ENCODE data around the gene PGF.

PGF gene

DNA sequence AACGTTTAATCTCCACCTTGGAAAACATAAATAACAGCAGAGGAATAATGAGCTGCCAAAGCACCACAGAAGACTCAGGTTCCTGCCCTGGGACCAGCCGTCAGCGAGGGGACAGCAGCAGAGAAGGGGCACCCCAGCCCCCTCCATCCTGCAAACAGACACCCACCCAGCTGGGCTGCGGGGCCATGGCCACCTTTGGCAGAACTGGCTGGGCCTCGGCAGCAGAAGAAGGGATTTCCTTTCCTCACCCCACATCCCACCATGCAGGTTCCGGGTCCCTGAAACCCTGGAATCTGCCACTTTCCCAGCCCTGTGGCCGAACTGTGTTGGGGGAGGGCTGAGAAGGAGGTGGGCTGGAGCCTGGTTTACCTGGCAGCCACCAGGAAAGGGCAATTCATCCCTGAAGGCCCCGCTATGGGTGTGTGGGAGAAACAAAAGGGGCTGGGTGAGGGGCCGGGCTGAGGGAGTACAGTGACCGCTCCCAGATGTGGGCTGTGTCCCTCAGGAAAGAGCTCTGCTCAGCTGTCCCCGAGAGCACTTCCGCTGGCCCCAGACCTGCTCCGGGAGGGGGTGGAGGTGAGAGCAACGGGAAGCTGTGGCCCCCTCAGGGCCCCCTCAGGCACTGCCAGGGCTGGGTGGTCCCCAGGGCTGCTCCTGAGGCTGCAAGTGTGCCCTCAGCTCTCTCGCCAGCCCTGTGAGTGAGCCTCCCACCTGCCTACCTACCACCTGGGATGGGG, 3.8 kb downstream of the PGF start:
- TF ChIP-seq BHLHE40 (IDR thresholded peaks at IDR 0.05; ENCODE audit: borderline replicate concordance) (no peak), NFRKB (IDR thresholded peaks at IDR 0.05) (no peak), HDGF (IDR thresholded peaks at IDR 0.05; ENCODE audit: borderline replicate concordance) (no peak), SP1 (IDR thresholded peaks at IDR 0.05) (no peak), FOXK2 (IDR thresholded peaks at IDR 0.05) (no peak), ZNF384 (IDR thresholded peaks at IDR 0.05) (no peak), ELF4 (IDR thresholded peaks at IDR 0.05) (no peak), CTBP1 (IDR thresholded peaks at IDR 0.05; ENCODE audit: borderline replicate concordance) (no peak), ARNT (IDR thresholded peaks at IDR 0.05) (no peak), SUZ12 (IDR thresholded peaks at IDR 0.05) (no peak), LEF1 (IDR thresholded peaks at IDR 0.05; ENCODE audit: borderline replicate concordance) (no peak)
- TF ChIP-seq, protein P1, sequence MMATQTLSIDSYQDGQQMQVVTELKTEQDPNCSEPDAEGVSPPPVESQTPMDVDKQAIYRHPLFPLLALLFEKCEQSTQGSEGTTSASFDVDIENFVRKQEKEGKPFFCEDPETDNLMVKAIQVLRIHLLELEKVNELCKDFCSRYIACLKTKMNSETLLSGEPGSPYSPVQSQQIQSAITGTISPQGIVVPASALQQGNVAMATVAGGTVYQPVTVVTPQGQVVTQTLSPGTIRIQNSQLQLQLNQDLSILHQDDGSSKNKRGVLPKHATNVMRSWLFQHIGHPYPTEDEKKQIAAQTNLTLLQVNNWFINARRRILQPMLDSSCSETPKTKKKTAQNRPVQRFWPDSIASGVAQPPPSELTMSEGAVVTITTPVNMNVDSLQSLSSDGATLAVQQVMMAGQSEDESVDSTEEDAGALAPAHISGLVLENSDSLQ (IDR thresholded peaks at IDR 0.05), result no peak
- ChIA-PET POLR2A (interaction anchor here (0.6 to 1.4 kb wide), 5 partner anchors 20 to 111 kb away, joined by 3 to 4 read pairs (median 4); partner anchors contain the start of gene RPS6KL1), CTCF (interaction anchor here (0.7 kb wide), 1 partner anchor 25 kb away, joined by 3 read pairs; no protein-coding TSS in a partner anchor)
- no peak for DNase-seq (ENCODE audit: extremely low spot score)

DNA sequence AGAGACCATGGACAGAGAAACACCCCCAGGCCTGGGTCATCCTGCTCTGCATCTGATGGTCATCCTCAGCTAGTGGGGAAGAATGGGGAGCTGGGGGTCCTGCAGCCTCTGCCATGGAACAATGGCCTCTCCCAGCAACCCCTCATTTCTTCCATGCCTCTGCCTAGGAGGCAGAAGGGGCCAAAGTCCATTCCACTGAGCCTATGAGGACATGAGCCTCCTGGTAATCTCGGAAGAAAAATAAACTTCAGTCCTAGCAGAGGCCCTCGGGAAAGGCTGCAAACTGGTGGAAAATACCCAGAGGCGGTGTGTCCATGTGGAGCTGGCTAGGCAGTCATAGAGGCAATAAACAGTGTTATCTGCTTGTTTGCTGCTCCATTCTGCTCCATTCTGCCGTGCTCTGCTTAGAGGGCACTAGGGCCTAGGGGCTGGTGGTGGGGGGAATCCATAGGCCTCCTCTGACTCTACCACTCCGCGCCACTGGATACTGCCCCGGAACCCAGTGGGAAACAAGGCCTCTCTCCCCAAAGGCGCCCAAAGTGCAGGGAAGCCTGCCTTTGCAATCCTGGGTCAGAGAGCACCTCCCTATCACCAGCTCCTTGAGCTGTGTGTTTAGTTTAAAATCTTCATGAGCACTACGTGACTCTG, 4.5 kb downstream of the PGF start:
- ChIA-PET CTCF (interaction anchor here (0.7 kb wide), 1 partner anchor 25 kb away, joined by 3 read pairs; no protein-coding TSS in a partner anchor), POLR2A (interaction anchor here (0.7 to 1.4 kb wide), 2 partner anchors 19 to 53 kb away, joined by 3 to 4 read pairs; no protein-coding TSS in a partner anchor)
- peak; percentile 46 for DNase-seq (ENCODE audit: extremely low spot score)
- no peak for TF ChIP-seq BHLHE40 (IDR thresholded peaks at IDR 0.05; ENCODE audit: borderline replicate concordance)
- no peak for TF ChIP-seq LEF1 (IDR thresholded peaks at IDR 0.05; ENCODE audit: borderline replicate concordance)
- no peak for TF ChIP-seq FOXM1 (IDR thresholded peaks at IDR 0.05; ENCODE audit: borderline replicate concordance)
- no peak for TF ChIP-seq TARDBP (IDR thresholded peaks at IDR 0.05)
- no peak for TF ChIP-seq SP1 (IDR thresholded peaks at IDR 0.05)
- no peak for TF ChIP-seq SUZ12 (IDR thresholded peaks at IDR 0.05)
- TF ChIP-seq, protein P1 (IDR thresholded peaks at IDR 0.05), result no peak
- TF ChIP-seq FOXA1 (IDR thresholded peaks at IDR 0.05), result no peak
- no peak for TF ChIP-seq ELF4 (IDR thresholded peaks at IDR 0.05)
- TF ChIP-seq L3MBTL2 (conservative IDR thresholded peaks at IDR 0.05), result no peak

DNA sequence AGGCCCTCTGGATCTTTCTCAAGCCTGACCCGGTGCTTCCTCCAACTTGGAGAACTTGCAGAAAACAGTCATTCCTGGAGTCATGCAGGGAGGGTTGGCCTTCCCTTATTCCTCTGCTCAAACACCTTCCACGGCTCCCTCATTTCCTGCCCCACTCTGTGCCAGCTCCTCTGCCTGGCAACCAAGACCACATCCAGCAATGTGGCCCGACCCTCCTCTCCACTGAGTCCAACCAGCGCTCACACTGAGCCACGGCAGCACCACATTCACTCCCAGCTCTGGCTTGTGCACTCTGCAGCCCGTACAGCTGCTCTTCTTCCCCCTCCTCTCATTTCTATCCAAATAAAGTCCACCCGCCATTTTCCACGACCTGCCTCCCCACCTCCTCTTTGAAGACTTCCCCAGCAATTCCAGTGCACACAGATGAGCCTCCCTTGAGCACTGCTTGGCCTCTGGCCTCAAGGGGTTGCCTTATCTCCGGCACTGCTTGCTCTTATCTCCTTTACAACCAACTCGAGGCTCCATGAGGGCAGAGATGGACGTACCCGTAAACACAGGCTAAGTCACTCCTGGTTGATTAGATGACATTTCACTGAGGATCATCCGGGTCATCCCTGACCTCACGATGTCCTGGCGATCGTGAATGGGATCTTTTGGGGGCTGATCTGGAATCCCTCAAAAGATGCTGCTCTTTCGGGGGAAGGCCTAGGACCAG, 5.4 kb downstream of the PGF start:
- POLR2A ChIA-PET, result no interaction called here
- CTCF ChIA-PET, result interaction anchor here (0.9 kb wide), 1 partner anchor 138 kb away, joined by 3 read pairs; no protein-coding TSS in a partner anchor
- TF ChIP-seq FOXA1 (IDR thresholded peaks at IDR 0.05), result no peak
- no peak for TF ChIP-seq BHLHE40 (IDR thresholded peaks at IDR 0.05; ENCODE audit: borderline replicate concordance)
- TF ChIP-seq L3MBTL2 (conservative IDR thresholded peaks at IDR 0.05), result no peak
- no peak for DNase-seq (ENCODE audit: extremely low spot score)

DNA sequence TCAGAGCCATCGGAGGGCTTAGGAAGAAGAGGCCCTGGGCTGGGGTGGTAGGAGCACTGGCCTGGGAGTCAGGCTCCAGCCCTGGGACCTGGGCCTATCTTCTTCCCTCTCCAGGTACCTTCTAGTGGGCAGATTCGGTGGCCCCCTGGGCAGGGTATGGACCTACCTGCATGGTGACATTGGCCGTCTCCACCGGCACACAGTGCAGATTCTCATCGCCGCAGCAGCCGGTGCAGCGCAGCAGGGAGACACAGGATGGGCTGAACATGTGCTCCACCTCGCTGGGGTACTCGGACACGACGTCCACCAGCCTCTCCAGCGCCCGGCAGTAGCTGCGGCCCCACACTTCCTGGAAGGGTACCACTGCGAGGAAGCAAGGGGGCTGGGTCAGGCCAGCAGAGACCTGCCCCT, 6.2 kb downstream of the PGF start:
- no peak for DNase-seq (ENCODE audit: extremely low spot score)
- ChIA-PET POLR2A (no interaction called here), CTCF (interaction anchor here (0.6 to 0.9 kb wide), 2 partner anchors 139 to 175 kb away, joined by 3 to 4 read pairs; no protein-coding TSS in a partner anchor)
- TF ChIP-seq NFRKB (IDR thresholded peaks at IDR 0.05) (no peak), SUZ12 (IDR thresholded peaks at IDR 0.05) (no peak), ARNT (IDR thresholded peaks at IDR 0.05) (no peak), BHLHE40 (IDR thresholded peaks at IDR 0.05; ENCODE audit: borderline replicate concordance) (no peak), ZNF384 (IDR thresholded peaks at IDR 0.05) (no peak), SP1 (IDR thresholded peaks at IDR 0.05) (no peak), FOXK2 (IDR thresholded peaks at IDR 0.05) (no peak), TARDBP (IDR thresholded peaks at IDR 0.05) (no peak), ELF4 (IDR thresholded peaks at IDR 0.05) (no peak), CTBP1 (IDR thresholded peaks at IDR 0.05; ENCODE audit: borderline replicate concordance) (no peak), L3MBTL2 (conservative IDR thresholded peaks at IDR 0.05) (no peak), HDGF (IDR thresholded peaks at IDR 0.05; ENCODE audit: borderline replicate concordance) (no peak)
- TF ChIP-seq, protein P1 (IDR thresholded peaks at IDR 0.05), result no peak

DNA sequence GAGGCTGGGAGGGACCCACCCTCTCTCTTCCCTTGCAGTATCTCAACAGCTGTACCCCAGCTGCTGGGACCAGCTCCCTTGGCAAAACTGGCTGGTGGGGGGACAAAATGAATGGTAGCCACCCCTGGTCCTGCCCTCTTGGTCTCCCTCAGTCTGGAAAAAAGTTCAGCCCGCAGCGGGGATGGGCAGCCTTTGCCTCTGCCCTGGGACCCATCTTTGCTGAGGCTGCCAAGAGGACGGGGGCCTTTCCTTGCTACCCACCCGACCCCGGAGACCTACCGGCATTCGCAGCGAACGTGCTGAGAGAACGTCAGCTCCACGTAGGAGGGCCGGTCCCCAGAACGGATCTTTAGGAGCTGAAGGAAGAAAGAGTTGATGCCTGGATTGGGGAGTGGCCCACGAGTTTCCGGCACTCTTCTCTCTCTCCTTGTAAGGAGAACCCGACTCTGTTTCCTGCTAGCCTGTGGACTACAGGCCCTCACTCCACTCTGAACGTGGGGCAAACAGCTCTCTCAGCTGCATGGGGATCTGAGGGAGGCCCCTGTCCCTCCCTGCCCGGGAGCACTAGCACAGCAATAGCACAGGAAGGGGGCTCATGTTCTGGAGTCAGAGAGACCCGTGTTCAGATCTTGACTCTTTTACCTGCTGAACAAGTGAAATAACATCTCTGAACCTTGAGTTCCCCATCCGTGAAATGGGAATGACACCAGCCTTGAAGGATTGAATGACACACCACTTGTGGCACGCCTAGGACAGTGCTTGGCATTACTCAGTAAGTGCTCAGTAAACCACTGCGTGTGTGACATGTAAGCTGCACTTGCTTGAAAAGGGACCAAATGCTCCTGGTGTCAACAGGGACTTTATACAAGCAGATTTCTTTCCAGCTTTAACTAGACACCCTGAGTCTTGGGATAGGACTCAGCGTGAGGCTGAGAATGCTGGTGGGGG, 6.9 kb downstream of the PGF start:
- ChIA-PET CTCF (interaction anchor here (0.9 to 1.6 kb wide), 2 partner anchors 26 to 121 kb away, joined by 3 to 4 read pairs; partner anchors contain the start of genes RPS6KL1 and ZC2HC1C), POLR2A (interaction anchor here (0.7 kb wide), 1 partner anchor 17 kb away, joined by 3 read pairs; no protein-coding TSS in a partner anchor)
- TF ChIP-seq BHLHE40 (IDR thresholded peaks at IDR 0.05; ENCODE audit: borderline replicate concordance), result no peak
- no peak for TF ChIP-seq LEF1 (IDR thresholded peaks at IDR 0.05; ENCODE audit: borderline replicate concordance)
- no peak for TF ChIP-seq SUZ12 (IDR thresholded peaks at IDR 0.05)
- TF ChIP-seq FOXM1 (IDR thresholded peaks at IDR 0.05; ENCODE audit: borderline replicate concordance), result no peak
- TF ChIP-seq FOXA1 (IDR thresholded peaks at IDR 0.05), result no peak
- no peak for TF ChIP-seq SP1 (IDR thresholded peaks at IDR 0.05)
- TF ChIP-seq, protein P1 (IDR thresholded peaks at IDR 0.05), result no peak
- TF ChIP-seq L3MBTL2 (conservative IDR thresholded peaks at IDR 0.05), result no peak
- no peak for TF ChIP-seq ARNT (IDR thresholded peaks at IDR 0.05)
- TF ChIP-seq ZNF384 (IDR thresholded peaks at IDR 0.05), result no peak
- TF ChIP-seq ELF4 (IDR thresholded peaks at IDR 0.05), result no peak
- TF ChIP-seq CTBP1 (IDR thresholded peaks at IDR 0.05; ENCODE audit: borderline replicate concordance), result no peak
- TF ChIP-seq FOXK2 (IDR thresholded peaks at IDR 0.05), result no peak
- TF ChIP-seq HDGF (IDR thresholded peaks at IDR 0.05; ENCODE audit: borderline replicate concordance), result no peak
- DNase-seq (ENCODE audit: extremely low spot score), result no peak
